HK-2 (cell line): Measurements from ENCODE around the gene FLNB.
A peak's percentile ranks its signal among the peaks of the same experiment; 100 is the strongest.

Experiments
- DNase-seq: peaks from one replicate; pipeline ENCODE4 v3.0.0-alpha.2; 2018; ENCODE audit not compliant: unreplicated experiment

FLNB gene

DNA sequence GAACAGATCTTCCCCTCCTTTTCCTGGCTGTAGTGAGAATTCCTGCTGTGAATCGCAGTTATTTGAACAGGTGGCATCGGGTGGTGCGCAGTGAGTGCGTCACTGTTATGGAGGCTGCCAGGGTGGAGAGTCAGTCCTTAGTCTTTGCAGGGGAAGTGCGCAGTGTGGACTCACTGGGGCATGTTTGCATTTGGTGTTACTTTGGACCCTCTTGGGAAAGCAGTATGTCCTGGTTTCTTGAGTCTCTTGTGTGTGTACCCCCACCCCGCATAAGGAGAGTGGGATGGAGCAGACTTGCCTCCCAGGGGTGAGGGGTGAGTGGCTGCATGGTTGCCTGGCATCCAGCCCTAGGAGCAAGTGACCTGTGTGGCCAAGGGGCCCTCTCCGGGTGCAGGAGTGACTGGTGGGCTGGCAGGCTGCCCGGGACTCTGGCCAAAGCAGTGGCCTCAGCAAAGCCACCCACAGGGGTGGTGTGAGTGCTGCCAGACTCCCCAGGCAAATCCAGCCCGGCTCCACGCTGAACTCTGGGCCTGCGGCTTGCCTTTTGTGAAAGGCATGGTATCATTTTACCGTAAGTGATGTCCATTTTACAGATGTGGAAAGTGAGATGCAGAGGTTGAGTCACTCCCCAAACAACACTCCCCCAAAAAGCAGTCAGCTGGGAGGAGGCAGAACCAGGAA lies 156.1 kb downstream of the FLNB start:
- no peak for DNase-seq

DNA sequence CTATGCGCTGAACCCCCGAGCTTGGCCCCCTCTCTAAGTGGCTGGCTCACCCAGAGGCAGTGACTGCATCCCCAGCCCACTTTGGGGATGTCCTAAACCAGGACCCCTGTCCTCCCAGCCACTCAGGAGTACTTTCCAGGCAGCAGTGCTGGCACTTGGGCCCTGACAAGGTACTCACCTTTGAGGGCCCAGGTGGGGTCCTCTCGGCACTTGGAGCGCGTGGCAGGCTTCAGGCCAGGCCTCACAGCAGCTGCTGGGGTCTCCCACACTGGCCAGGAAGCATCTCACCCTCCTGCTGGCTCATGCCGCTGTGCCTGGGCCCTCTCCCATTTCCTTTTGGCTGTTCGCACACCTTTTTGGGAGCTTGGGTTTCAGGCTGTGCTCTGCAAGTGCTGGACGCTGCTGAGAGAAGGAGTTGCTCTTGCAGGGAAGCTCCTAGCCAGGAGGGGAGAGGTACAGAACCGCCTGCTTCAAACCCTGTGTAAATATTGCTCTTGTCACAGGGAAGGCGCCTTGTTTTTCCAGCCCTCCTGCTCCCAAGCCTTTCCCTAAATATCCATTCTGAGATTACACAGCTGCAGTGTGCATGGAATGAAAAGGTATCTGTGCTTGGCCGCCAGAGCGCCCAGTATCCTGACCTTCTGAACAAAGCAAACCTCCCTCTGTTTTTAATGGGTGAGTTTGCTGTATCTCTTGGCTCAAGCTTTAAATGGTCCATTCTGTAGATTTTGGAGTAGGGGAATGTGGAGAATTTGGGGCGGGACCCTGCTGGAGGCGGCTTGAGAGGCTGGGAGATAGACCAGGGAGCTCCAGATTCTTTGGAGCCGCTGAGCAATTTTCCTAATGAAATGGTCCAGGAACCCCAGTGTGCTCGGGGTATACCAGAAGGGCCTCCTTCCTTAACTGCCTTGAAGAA lies 156.9 kb downstream of the FLNB start:
- no peak for DNase-seq

DNA sequence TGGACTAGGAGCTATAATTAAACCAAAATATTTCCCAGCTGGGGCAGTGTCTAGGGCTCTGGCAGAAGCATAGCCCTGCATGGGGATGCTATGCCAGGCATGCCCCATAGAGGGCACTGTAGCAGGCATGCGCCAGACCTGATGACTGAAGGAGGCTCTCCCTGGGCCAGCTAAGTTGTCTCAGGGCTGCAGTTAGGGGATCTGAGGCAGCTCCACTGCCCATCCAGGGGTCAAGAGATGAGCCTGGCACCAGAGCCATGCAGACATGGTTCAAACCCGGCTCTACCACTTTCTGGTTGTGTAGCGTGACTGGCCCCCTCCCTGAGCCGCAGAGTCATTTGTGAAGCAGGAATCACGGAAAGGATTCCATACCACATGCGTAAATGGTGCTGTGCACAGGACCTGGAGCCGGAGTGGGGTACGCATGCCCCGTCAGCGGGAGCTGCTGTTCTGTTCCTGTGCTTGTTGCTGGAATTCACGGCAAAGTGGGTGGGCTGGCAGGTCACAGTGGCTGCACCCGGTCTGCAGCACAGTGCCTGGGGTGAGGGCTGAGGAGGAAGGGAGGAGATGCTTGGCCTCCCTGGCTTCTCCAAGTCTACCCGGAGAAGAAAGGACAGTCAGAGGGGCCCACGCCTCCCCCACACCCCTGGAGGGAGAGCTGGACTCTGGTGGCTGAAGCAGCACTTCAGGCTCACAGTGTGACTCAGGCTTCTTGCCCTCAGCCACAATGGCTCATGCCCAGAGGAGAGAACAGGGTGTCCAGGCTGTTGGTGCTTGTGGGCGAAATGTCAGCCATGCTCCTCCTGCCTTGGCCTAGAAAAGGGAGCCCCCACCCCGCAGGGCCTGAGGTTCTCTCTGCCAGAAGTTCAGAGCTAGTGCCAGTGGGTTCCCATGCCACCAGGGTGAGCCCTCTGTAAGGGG lies 159.5 kb downstream of the FLNB start:
- DNase-seq = peak; percentile 51

DNA sequence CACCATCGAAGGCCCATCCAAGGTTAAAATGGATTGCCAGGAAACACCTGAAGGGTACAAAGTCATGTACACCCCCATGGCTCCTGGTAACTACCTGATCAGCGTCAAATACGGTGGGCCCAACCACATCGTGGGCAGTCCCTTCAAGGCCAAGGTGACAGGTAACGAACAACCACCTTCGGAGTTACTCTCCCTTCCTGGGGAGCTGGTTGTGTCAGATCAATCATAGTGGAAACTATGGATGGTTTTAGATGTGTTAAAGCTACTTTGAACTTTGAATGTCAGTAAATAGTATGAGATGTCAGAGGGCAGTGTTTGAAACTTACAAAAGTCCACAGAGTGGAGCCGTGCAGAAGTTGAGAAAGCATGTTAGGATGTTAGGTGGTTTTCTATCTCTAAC lies 160.3 kb downstream of the FLNB start:
- DNase-seq = no peak

DNA sequence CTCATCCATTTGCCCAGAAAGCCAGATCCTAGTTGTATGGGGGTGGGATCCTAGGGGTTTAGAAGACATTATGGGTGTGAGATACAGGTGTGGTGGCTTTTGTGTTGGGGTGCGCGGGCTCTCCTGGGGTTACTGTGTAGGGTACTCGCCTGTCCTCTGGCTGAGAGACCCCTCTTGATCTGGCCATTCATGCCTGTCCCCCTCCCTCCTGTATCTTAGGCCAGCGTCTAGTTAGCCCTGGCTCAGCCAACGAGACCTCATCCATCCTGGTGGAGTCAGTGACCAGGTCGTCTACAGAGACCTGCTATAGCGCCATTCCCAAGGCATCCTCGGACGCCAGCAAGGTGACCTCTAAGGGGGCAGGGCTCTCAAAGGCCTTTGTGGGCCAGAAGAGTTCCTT lies 161.1 kb downstream of the FLNB start:
- no peak for DNase-seq

DNA sequence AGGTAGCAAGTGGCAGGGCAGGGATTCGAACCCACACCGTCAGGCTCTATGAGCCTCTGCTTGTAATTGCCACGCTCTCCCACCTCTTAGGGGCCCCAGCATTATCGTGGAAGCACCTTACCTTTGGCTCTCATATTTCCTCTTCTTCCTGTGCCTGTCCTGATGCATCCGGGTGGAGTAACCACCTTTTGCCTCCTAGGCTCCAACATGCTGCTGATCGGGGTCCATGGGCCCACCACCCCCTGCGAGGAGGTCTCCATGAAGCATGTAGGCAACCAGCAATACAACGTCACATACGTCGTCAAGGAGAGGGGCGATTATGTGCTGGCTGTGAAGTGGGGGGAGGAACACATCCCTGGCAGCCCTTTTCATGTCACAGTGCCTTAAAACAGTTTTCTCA lies 162.2 kb downstream of the FLNB start:
- no peak for DNase-seq

DNA sequence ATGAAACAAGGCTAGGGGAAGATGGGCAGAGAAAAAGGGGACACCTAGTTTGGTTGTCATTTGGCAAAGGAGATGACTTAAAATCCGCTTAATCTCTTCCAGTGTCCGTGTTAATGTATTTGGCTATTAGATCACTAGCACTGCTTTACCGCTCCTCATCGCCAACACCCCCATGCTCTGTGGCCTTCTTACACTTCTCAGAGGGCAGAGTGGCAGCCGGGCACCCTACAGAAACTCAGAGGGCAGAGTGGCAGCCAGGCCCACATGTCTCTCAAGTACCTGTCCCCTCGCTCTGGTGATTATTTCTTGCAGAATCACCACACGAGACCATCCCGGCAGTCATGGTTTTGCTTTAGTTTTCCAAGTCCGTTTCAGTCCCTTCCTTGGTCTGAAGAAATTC lies 162.9 kb downstream of the FLNB start:
- DNase-seq = no peak

DNA sequence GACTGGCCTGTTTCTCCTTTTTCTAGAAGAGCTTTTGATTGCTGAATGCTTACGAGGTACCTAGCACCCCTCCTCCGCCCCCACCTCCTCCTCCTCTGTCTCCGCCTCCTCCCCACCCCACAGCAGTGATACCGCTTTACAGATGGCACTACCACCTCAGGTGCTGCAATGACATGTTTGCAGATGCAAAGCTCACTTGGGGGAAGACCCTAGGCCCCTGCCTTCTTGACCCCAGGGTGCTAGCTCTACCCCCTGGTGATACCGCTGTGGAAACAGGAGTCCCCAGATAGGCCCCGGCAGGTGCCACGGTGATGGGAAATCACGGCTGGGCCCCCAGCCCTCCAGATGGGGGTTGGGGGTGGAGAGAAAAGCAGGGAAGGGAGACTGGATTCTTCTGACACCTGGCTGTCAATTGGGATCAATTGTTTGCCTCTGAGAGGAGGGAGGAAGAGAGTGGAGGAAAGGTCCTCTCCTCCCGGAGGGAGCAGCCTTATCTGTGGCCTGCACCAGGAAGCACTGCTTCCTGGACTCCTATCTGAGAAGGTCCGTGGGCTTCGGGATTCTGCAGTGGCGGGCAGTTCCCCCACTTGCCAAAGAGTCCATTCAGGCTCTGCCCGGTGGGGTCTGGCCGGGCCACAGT lies 164.9 kb downstream of the FLNB start:
- no peak for DNase-seq

DNA sequence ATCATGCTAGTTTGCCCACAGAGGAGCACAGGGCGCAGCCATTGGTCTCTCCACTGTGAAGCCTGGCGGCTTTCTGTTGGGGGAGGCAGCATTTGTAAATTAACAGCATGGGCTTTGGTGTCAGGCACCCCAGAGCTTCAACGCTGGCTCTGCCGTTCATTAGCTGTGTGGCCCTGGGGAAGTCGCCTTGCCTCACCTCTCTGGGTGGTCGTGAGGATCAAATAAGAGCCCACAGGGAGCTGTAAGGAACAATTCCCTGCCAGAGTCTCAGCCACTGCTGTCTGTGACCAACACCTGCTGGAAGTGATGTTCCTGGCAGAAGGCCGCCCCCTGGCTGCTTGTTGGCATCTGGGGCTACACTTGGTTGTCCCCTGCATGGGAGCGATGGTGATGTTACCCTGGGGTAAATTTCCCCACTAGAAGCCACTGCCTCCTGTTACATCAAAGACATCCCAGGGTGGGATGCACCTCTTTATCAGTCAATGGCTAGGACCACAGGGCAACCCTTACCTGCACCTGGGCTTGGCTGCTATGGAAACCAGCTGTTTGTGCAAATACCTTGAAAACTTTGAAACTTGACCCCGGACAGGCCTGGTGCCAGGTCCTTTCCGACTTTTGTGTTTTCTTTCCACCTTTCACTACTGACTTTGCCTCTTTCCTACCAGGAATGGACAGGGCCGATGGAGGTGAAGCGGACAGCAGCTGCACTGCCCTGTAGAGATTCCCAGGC lies 165.6 kb downstream of the FLNB start:
- no peak for DNase-seq

DNA sequence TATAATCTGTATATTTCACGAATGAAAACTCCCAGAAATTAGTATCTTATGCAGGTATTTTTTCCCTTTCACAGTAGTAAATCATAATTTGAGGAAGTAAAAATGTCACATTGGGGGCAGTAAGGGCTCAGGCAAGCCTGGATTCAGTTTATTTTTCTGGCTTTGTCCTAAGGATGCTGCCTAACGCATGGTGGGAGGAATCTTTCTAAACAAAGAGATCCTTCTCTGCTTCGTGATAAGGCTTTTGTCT lies 166.9 kb downstream of the FLNB start:
- no peak for DNase-seq

DNA sequence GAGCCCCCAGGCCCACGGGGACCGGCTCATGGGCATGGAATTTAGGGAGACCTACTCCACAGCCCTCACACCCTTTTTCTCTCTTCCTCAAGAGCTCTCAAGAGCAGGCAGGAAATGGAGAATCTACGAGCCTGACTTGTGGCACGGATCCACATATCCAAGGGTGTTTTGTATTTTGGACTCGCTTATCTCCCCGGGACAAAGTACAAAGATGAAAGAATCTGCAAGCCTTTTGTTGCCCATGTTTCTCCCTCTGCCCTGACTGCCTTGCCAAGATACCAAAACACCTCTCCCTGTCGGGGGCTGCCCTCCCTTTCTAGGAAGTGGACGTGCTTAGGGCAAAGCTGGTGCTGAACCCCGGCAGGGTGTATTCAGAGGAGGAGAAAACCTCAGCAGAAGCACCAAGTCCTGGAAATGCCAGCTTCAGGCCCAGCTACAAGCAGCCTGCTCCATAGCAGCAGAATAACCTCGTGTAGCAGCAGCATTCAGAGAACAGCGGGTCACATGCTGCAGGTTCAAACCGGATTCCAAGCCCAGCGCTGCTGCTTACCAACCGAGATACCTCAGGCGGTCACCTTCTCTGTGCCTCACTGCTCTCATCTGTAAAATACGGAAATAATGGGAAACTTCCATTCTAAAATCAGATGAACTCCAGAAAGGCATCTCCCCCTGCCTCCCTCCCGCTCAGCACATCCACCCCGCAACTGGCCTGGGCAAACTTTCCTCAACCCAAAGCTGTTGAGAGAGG lies 167.4 kb downstream of the FLNB start:
- no peak for DNase-seq

DNA sequence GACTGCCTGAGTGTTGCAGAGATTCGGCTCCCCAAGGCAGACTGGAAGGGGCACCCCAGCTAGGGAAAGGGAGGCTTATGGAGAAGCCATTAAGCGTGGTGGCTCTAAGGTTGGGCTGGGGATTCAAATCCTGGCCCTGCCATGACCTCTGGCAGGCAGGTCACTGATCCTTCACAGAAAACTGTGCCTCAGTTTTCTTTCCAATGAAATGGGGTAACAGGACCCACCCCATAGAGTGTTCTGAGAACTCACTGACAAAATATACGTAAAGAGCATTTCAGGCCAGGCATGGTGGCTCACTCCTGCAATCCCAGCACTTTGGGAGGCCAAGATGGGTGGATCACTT lies 167.9 kb downstream of the FLNB start:
- no peak for DNase-seq

DNA sequence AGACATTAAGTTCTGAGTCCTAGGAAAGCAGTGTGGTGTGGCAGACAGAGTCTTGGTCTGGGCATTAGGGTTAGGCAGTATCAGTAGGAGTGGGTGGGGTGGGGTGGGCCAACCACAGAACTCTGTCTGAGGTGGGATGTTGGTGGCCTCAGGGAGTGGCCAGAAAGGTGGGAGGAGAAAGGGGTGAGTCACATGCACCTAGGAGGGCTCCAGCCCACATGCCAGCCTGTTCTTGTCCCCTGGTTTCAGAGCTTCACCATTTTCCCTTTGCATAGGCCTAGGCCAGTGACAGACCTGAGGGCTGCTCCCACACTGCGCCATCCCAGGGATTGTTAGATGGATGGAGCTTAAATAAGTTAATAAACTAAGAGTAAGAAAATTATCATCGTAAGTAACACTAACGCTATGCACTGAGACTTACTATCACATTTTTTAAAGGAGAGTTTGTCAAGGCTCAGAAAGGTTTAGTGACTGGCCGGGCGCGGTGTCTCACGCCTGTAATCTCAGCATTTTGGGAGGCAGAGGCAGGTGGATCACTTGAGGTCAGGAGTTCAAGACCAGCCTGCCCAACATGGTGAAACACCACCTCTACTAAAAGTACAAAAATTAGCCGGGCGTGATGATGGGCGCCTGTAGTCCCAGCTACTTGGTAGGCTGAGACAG lies 168.7 kb downstream of the FLNB start:
- DNase-seq = no peak

DNA sequence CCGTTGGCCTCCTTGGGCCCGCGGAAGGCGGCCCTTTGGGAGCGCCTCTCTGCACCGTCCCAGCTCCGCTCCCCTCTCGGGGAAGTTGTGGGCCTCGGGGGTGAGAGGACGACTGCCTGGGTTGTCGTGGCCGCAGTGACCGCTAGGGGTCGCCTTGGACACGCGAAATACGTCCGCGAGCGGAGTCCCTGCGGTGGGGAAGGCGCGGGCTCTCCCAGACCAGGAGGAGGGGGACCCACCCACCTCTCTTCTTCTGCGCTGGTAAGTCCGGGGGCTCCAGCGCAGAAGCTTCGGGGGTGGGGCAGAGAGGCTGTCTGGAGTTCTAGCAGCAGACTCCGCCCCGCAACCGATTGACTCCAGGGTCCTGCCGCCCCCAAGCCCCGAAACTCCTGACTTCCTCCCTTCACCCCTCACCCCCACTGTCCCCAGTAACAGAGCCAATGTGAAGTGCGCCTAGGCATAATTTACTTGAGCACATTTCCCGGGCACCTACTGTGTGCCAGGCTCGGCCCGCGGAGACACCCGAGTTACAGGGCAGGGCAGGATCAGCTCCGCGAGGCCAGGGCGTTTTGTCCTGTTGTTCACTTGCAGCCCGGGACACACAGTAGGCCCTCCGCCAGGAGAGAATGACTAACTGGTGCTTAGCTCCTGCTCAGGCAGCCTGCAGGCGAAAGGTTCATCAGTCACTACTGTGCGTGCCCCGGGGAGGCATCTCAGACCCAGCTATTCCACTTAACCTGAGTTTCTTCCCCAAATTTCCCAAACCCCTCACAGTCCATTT lies 169.7 kb downstream of the FLNB start:
- DNase-seq = peak; percentile 77

DNA sequence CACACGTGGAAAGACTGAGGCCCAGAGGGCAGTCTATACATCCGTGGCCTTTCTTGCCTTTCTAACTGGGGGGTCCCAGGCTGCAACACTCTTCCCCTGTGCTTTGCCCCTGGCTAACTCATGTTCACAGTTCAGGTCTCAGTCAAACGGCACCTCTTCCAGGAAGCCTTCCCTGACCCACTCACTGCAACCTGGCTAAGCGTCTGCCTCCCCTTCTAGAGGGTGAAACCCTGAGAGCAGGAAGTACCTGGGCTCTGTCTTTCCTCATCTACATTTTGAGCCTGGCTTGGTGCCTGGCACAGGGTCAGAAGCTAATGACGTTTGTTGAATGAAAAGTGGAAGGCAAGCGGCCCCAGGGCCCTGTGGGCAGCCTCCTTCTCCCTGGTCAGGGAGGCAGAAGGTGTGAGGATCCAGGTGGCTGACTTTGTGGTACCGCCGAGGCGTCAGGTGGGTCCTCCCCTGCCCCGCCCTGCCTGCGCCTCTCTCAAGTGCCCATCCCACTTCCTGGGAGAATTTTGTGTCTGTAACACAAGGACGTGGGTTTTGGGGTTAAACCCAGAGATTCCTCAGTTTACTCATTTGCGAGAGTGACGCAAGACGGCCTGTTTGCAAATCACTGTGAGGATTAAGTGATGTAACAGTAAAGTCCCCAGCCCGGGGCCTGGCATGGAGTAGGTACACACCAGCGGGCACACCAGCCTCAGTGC lies 170.5 kb downstream of the FLNB start:
- no peak for DNase-seq

DNA sequence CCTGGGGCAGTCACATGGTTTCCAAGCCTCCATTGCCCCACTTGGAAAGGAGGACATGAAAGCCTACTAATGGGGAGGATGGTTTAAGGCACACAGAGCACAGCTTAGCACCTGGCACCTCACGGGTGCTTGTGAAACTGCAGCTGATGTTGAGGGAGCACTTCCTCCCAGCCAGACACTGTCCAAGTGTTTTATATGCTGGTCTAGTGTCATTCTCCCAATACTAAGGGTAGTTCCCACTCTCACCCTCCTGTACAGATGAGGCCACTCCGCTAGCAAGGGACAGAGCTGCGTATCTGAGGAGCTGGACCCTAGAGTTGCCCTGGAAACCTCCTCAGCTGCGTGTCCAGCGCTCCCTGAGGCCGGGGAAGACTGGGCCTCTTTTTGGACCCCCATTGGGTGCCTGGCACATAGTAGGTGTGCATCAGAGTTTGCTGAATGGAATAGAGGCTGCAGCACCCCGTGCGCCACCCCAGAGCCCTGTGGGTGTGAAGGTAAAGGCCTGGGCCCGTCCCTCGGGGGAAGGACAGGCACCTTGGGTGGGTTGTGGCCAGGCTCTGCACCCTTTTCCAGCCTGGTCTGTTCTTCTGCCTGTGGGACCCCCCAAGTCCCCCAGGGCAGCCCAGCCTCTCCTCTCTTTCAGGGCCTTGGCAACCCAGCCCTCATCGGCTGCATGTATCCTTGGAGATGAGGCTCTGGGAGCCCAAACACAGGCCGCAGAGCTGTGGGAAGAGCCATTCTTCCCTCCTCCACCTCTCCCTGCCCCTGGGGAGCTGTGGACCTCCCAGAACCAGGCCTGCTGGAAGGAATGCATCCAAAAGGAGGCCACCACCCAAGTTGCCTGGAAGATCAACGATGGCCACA lies 171.2 kb downstream of the FLNB start:
- DNase-seq = no peak

DNA sequence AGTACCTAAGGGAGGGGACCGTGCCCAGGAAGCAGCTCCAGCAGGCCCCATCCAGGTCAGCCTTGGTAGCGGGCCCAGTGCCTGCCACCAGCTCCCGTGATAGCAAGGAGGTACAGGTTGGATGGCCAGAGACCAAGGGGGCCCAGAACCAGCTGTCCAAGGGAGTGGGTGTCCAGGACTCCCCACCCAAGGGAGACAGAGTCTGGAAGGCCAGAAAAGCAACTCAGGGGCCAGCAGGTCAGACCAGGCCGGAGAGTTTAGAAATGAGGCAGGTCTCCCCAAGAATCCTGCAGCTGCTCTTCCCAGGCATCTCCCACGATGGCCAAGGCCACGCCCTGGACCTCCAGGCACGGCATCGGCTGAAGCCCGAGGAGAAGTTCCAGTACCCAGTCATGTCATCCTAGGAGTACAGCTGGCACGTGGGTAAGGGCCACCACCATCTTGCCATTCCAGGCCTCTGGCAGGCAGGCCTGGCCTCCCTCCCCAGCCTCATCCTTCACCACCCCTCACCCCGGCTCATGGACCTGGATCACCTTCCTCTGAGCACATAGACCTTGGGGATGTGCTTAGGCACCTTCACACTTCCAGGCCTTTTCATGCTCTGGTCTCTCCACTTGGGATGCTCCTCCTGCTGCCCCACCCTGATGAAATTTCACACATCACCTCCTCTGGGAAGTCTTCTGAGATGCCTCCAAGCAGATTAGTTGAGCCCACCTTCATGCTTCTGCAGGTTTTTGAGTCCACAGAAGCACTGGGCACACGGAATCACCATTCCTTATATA lies 172.1 kb downstream of the FLNB start:
- DNase-seq = no peak
